Measurements from ENCODE around the gene AMHR2. TPM values are rescaled to one million over a fixed set of nuclear protein-coding genes. Genes with fewer than 3 reads are reported as not detected.

AMHR2 gene
- total RNA-seq, 4 donors from 2014 or later = 0.27 TPM; not detected in 3

- WGBS, 2 donors (ENCODE audit: low coverage in 1 of 2) = 80 to 100% methylated on average over 1 to 3 of the region's 3 CpGs
- H3K27ac ChIP-seq = no peak overlapping the region
- intact Hi-C loops (cut with DNase I; ENCODE audit: low total_unique reads) = no loop called here
- H3K36me3 ChIP-seq = peaks cover 1 to 98% (median 52%) of the 10 kb centered on the region in 4 donors
- DNase-seq = no peak
- in situ Hi-C loops (cut with MboI; ENCODE audit: low pct_ligation_motif_present in 1 of 4, low pct_unique_long_range_greater_than_20kb in 1 of 4, low sequenced_read_pairs in 3 of 4) = no loop called here
- no peaks in the 10 kb centered on the region for H3K9me3 ChIP-seq
- TF ChIP-seq POLR2AphosphoS5 (IDR thresholded peaks at IDR 0.05) = no peak
- TF ChIP-seq, protein P1, sequence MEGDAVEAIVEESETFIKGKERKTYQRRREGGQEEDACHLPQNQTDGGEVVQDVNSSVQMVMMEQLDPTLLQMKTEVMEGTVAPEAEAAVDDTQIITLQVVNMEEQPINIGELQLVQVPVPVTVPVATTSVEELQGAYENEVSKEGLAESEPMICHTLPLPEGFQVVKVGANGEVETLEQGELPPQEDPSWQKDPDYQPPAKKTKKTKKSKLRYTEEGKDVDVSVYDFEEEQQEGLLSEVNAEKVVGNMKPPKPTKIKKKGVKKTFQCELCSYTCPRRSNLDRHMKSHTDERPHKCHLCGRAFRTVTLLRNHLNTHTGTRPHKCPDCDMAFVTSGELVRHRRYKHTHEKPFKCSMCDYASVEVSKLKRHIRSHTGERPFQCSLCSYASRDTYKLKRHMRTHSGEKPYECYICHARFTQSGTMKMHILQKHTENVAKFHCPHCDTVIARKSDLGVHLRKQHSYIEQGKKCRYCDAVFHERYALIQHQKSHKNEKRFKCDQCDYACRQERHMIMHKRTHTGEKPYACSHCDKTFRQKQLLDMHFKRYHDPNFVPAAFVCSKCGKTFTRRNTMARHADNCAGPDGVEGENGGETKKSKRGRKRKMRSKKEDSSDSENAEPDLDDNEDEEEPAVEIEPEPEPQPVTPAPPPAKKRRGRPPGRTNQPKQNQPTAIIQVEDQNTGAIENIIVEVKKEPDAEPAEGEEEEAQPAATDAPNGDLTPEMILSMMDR (IDR thresholded peaks at IDR 0.05) = no peak
- no peak for TF ChIP-seq POLR2A (IDR thresholded peaks at IDR 0.05)
- TF ChIP-seq EP300 (IDR thresholded peaks at IDR 0.05; ENCODE audit: low read depth) = no peak
- no peak overlapping the region for H3K4me3 ChIP-seq
- peaks cover 0 to 3% (median 0%) of the 10 kb centered on the region in 4 donors for H3K4me1 ChIP-seq
- H3K27me3 ChIP-seq = no peaks in the 10 kb centered on the region
Measured at GRCh38 chr12:53461059-53461458, 37.4 kb downstream of the AMHR2 start.

GRCh38 chr12:53461591-53461990 lies 37.9 kb downstream of the AMHR2 start:
- Histone ChIP-seq H3K27ac (no peak overlapping the region), H3K36me3 (peaks cover 1 to 98% (median 52%) of the 10 kb centered on the region in 4 donors), H3K4me1 (peaks cover 0 to 3% (median 0%) of the 10 kb centered on the region in 4 donors), H3K9me3 (no peaks in the 10 kb centered on the region), H3K4me3 (no peak overlapping the region), H3K27me3 (no peaks in the 10 kb centered on the region)
- 86 to 90% methylated on average over 3 to 8 of the region's 8 CpGs for WGBS, 2 donors (ENCODE audit: low coverage in 1 of 2)
- intact Hi-C loops (cut with DNase I; ENCODE audit: low total_unique reads) (no loop called here), in situ Hi-C loops (cut with MboI; ENCODE audit: low pct_ligation_motif_present in 1 of 4, low pct_unique_long_range_greater_than_20kb in 1 of 4, low sequenced_read_pairs in 3 of 4) (no loop called here)
- DNase-seq = no peak
- TF ChIP-seq POLR2A (IDR thresholded peaks at IDR 0.05) = no peak
- TF ChIP-seq, protein P1 (IDR thresholded peaks at IDR 0.05) = no peak
- TF ChIP-seq EP300 (IDR thresholded peaks at IDR 0.05; ENCODE audit: low read depth) = no peak

DNA sequence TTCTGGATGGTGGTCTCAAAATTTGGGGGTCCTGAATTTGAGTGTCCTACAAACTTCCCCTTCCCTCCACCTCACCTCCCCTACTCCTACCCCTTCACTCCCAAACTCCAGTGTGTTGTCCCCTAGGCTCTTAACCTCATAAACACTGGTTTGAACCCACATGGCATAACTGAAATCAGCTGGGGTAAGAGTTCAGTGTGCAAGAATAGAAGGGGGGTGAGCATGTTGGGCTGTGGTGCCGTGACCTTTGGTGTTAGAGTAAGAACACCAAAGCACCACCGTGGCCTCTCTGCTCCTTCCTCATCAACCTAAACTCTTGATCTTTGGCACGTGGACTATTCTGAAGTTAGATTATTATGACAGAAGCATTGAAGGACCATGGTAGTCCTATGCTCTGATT lies 39.3 kb downstream of the AMHR2 start:
- 60 to 69% methylated on average over 2 to 3 of the region's 3 CpGs for WGBS, 2 donors (ENCODE audit: low coverage in 1 of 2)
- Histone ChIP-seq H3K36me3 (peaks cover 1 to 98% (median 51%) of the 10 kb centered on the region in 4 donors), H3K4me3 (no peak overlapping the region), H3K27me3 (no peaks in the 10 kb centered on the region), H3K4me1 (peaks cover 0 to 3% (median 0%) of the 10 kb centered on the region in 4 donors), H3K27ac (no peak overlapping the region), H3K9me3 (no peaks in the 10 kb centered on the region)
- TF ChIP-seq, protein P1 (IDR thresholded peaks at IDR 0.05) = no peak
- TF ChIP-seq POLR2A (IDR thresholded peaks at IDR 0.05) = no peak
- no peak for TF ChIP-seq EP300 (IDR thresholded peaks at IDR 0.05; ENCODE audit: low read depth)
- no peak for TF ChIP-seq POLR2AphosphoS5 (IDR thresholded peaks at IDR 0.05)
- in situ Hi-C loops (cut with MboI; ENCODE audit: low pct_ligation_motif_present in 1 of 4, low pct_unique_long_range_greater_than_20kb in 1 of 4, low sequenced_read_pairs in 3 of 4) (no loop called here), intact Hi-C loops (cut with DNase I; ENCODE audit: low total_unique reads) (no loop called here)
- no peak for DNase-seq

GRCh38 chr12:53463802-53464560 lies 40.3 kb downstream of the AMHR2 start:
- WGBS, 2 donors (ENCODE audit: low coverage in 1 of 2) = 55 to 61% methylated on average over 4 to 5 of the region's 5 CpGs
- DNase-seq = no peak
- intact Hi-C loops (cut with DNase I; ENCODE audit: low total_unique reads) = no loop called here
- TF ChIP-seq, protein P1 (IDR thresholded peaks at IDR 0.05) = no peak
- no peak for TF ChIP-seq EP300 (IDR thresholded peaks at IDR 0.05; ENCODE audit: low read depth)
- H3K27me3 ChIP-seq = no peaks in the 10 kb centered on the region
- in situ Hi-C loops (cut with MboI; ENCODE audit: low pct_ligation_motif_present in 1 of 4, low pct_unique_long_range_greater_than_20kb in 1 of 4, low sequenced_read_pairs in 3 of 4) = no loop called here
- H3K4me3 ChIP-seq = no peak overlapping the region
- no peak overlapping the region for H3K27ac ChIP-seq
- H3K9me3 ChIP-seq = no peaks in the 10 kb centered on the region
- H3K4me1 ChIP-seq = peaks cover 0 to 3% (median 0%) of the 10 kb centered on the region in 4 donors
- peaks cover 1 to 99% (median 51%) of the 10 kb centered on the region in 4 donors for H3K36me3 ChIP-seq
